OCI-LY3 (cell line): ENCODE results near the gene ARHGAP25.

Source experiments
- H2AFZ ChIP-seq: fragments of 200-600, 300-600 bp; shearing (Covaris generic); 2 replicates; pipeline ENCODE4 v1.6.0; 2014; ENCODE audit warnings: antibody characterized with exemption, low read depth, low read length
- H3K27ac ChIP-seq: fragments of 200-600, 300-600 bp; sonication (generic); 2 replicates; pipeline ENCODE4 v1.5.1; 2014; ENCODE audit warnings: mild to moderate bottlenecking, low read length, moderate library complexity, mixed read lengths
- H3K27me3 ChIP-seq: fragments of 200-600, 300-600 bp; sonication (generic); 2 replicates; pipeline ENCODE4 v1.6.1; 2014; ENCODE audit warnings: low read depth, low read length, mixed read lengths
- H3K36me3 ChIP-seq: fragments of 200-600, 300-600 bp; sonication (generic); replicated peaks from 2 replicates; pipeline ENCODE3; 2014; ENCODE audit warnings: low read depth, low read length, mixed read lengths
- H3K4me1 ChIP-seq: fragments of 300-600, 200-600 bp; sonication (generic); 2 replicates; pipeline ENCODE4 v1.6.1; 2014; ENCODE audit warnings: low read length, mixed read lengths
- H3K4me2 ChIP-seq: fragments of 200-600, 300-600 bp; sonication (generic); 2 replicates; pipeline ENCODE4 v1.6.1; 2014; ENCODE audit warnings: low read length, mixed read lengths
- H3K4me3 ChIP-seq: fragments of 300-600, 200-600 bp; sonication (generic); 2 replicates; pipeline ENCODE4 v1.5.1; 2014; ENCODE audit warnings: antibody characterized with exemption, mild to moderate bottlenecking, low read length, moderate library complexity
- H3K79me2 ChIP-seq: fragments of 300-600, 200-600 bp; shearing (Covaris generic); 2 replicates; pipeline ENCODE4 v1.6.1; 2014; ENCODE audit warnings: mild to moderate bottlenecking, low read length, mixed read lengths
- H3K9ac ChIP-seq: fragments of 300-600, 200-600 bp; shearing (Covaris generic); 2 replicates; pipeline ENCODE4 v1.6.0; 2014; ENCODE audit warnings: mild to moderate bottlenecking, low read length, moderate library complexity
- H3K9me3 ChIP-seq: fragments of 200-600, 300-600 bp; shearing (Covaris generic); 2 replicates; pipeline ENCODE4 v1.6.1; 2014; ENCODE audit warnings: low read length, mixed read lengths; ENCODE audit not compliant: insufficient read depth
- H4K20me1 ChIP-seq: fragments of 200-600, 300-600 bp; sonication (generic); 2 replicates; pipeline ENCODE4 v1.6.1; 2016; ENCODE audit warnings: low read length, mixed read lengths; ENCODE audit not compliant: insufficient read depth
- EZH2phosphoT487 ChIP-seq: fragments of 200-600 bp; shearing (Covaris generic); IDR thresholded peaks from 2 replicates; pipeline ENCODE4 v1.6.1; 2018; ENCODE audit warnings: antibody characterized with exemption, mixed run types, low read depth
- TF ChIP-seq, protein P1 (sequence below): fragments of 200-600, 300-600 bp; sonication (generic); IDR thresholded peaks from 2 replicates; pipeline ENCODE4 v1.5.1; 2014; ENCODE audit warnings: antibody characterized with exemption, low read length, low read depth

ARHGAP25 gene

DNA sequence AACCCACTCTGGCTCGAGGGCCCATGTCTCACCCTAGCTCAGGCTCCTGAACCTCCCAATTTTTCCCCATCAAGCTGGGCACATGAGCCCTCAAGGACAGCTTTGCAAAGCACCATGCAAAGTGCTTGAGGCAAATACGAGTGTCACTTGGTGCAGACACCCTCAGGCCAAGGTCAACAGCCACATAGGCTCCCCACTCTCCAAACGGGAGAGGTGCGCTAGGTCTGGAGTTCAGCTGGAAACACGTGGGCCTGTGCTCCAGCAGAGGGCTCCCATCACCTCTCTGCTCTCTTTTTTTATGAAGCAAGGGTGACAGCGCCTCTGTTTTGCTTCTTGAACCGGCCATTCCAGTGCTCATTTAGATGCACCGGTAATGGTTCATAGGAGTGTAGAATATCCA, 11.9 kb upstream of the ARHGAP25 start:
- H3K4me1 ChIP-seq: peaks cover 78% of the 10 kb centered on the region
- no peaks in the 10 kb centered on the region for H3K36me3 ChIP-seq
- H2AFZ ChIP-seq: no peak overlapping the region

DNA sequence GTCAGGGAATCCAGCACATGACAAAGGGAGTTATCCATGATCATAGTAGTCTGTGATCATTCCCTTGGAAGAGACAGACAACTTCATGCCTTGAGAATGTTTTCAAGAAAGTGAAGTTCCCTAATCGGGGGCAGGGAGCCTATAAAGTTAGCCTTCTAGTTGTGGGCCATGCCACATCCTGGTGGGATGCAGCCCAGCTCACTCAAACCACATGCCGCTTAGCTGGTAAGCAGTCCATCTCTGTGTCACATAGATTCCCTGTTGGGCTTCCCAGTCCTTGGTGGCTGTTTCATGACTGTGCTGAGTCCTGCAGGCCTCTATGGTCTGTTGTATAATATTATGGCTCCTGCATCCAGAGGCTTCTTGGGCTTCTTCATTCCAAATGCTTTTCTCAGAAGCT, 11.4 kb upstream of the ARHGAP25 start:
- no peak overlapping the region for H3K27ac ChIP-seq
- no peaks in the 10 kb centered on the region for H3K36me3 ChIP-seq
- H3K9ac ChIP-seq: no peak overlapping the region; the same call in 1 of the 2 replicates
- TF ChIP-seq EZH2phosphoT487: no peak
- TF ChIP-seq, protein P1, sequence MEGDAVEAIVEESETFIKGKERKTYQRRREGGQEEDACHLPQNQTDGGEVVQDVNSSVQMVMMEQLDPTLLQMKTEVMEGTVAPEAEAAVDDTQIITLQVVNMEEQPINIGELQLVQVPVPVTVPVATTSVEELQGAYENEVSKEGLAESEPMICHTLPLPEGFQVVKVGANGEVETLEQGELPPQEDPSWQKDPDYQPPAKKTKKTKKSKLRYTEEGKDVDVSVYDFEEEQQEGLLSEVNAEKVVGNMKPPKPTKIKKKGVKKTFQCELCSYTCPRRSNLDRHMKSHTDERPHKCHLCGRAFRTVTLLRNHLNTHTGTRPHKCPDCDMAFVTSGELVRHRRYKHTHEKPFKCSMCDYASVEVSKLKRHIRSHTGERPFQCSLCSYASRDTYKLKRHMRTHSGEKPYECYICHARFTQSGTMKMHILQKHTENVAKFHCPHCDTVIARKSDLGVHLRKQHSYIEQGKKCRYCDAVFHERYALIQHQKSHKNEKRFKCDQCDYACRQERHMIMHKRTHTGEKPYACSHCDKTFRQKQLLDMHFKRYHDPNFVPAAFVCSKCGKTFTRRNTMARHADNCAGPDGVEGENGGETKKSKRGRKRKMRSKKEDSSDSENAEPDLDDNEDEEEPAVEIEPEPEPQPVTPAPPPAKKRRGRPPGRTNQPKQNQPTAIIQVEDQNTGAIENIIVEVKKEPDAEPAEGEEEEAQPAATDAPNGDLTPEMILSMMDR: no peak
- H4K20me1 ChIP-seq: no peaks in the 10 kb centered on the region
- no peaks in the 10 kb centered on the region for H3K27me3 ChIP-seq
- no peak overlapping the region for H2AFZ ChIP-seq
- H3K79me2 ChIP-seq: 0 out of 2 replicates have a peak, but pooled peaks cover 2% of the 10 kb centered on the region
- peak overlapping the region; percentile 34; the same call in 1 of the 2 replicates for H3K4me2 ChIP-seq
- H3K4me1 ChIP-seq: peaks cover 78% of the 10 kb centered on the region
- H3K4me3 ChIP-seq: no peak overlapping the region
- H3K9me3 ChIP-seq: no peaks in the 10 kb centered on the region

More for the DNA sequence above, 11.9 kb upstream of the ARHGAP25 start:
- H3K27ac ChIP-seq: no peak overlapping the region
- H3K27me3 ChIP-seq: no peaks in the 10 kb centered on the region
- H3K4me2 ChIP-seq: peak overlapping the region; percentile 34
- no peak for TF ChIP-seq EZH2phosphoT487
- TF ChIP-seq, protein P1: peak; percentile 76
- no peaks in the 10 kb centered on the region for H4K20me1 ChIP-seq
- H3K79me2 ChIP-seq: 0 out of 2 replicates have a peak, but pooled peaks cover 2% of the 10 kb centered on the region
- no peak overlapping the region for H3K4me3 ChIP-seq
- H3K9ac ChIP-seq: peak overlapping the region; percentile 10; the same call in 1 of the 2 replicates
- H3K9me3 ChIP-seq: no peaks in the 10 kb centered on the region

DNA sequence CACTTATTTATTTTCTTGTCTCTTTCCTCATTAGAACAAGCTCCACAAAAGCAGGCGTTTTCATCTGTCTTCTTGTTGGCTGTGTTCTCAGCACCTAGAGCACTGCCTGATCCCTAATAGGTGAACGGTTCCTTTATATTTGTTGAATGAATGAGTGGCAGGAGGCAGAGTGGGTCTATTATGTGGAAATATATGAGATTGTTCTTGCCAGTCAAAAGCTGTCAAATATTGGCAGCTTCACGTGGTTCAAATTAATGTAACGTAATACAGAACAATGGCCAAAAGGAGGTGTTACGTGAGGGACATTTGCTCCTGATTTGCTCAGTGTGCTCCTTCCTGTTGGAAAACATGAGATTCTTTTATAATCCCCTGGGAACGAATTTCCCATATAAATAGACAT, 8.5 kb upstream of the ARHGAP25 start:
- Histone ChIP-seq H3K27me3 (no peaks in the 10 kb centered on the region), H3K36me3 (no peaks in the 10 kb centered on the region), H3K79me2 (no peaks in the 10 kb centered on the region), H3K4me1 (peaks cover 52% of the 10 kb centered on the region), H3K9me3 (no peaks in the 10 kb centered on the region), H3K27ac (no peak overlapping the region), H3K4me2 (no peak overlapping the region), H4K20me1 (no peaks in the 10 kb centered on the region), H3K9ac (no peak overlapping the region), H3K4me3 (no peak overlapping the region), H2AFZ (no peak overlapping the region)
- TF ChIP-seq, protein P1: no peak
- TF ChIP-seq EZH2phosphoT487: no peak

DNA sequence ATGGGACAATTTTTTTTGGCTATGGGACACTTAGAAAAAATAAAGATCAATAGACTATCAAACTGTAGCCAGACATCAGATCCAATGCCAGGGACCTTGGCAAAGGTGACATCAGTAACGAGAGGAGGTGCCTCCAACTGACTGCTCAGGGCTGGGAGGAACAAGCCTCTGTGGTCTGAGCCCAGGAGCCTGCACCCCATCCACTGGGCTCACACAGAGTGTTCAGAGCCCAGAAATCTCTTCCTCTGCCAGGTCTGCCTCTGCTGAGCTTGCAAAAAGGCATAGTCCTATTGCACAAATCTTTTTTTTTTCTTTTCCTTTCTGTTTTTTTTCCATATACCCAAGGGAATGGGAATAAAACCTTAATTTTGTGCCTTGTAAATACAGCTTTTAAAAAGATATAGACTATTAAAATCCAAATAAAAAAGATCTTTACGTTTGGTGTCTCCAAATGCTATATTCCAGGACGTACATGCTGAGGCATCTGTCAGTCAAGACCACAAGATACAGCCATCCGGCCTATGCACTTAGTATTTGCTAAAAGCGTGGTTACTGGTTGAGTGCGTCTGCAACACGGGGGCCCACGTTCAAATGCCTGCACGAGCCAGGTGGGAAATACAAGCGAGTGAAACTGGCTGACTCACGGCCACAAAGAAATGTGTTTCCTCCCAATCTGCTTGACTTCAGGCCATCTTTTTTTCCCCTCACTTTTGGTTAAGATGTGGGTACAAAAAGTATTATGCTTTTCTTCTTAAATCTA, 7.8 kb upstream of the ARHGAP25 start:
- Histone ChIP-seq H3K4me2 (peak overlapping the region; percentile 59), H3K9ac (peak overlapping the region; percentile 40)

More for the DNA sequence above, 7.8 kb upstream of the ARHGAP25 start:
- H4K20me1 ChIP-seq: no peaks in the 10 kb centered on the region
- H2AFZ ChIP-seq: peak overlapping the region; percentile 69
- peak overlapping the region; percentile 25; the same call in 1 of the 2 replicates for H3K4me3 ChIP-seq
- no peak for TF ChIP-seq EZH2phosphoT487
- TF ChIP-seq, protein P1: no peak
- no peaks in the 10 kb centered on the region for H3K79me2 ChIP-seq
- H3K4me1 ChIP-seq: peaks cover 45% of the 10 kb centered on the region
- no peaks in the 10 kb centered on the region for H3K36me3 ChIP-seq
- H3K9me3 ChIP-seq: no peaks in the 10 kb centered on the region
- H3K27ac ChIP-seq: peak overlapping the region; percentile 45
- H3K27me3 ChIP-seq: no peaks in the 10 kb centered on the region
